Posterior vena cava (tissue), 2 donors: ENCODE data around the gene PRKCH. TPM values are rescaled to one million over a fixed set of nuclear protein-coding genes. Genes with fewer than 3 reads are reported as not detected.

Experiments
- DNase-seq: peaks from one replicate; pipeline ENCODE4 v3.0.0-alpha.2; 2020; ENCODE audit warnings: low spot score
- intact Hi-C, 2 donors: fragments of 100-400 bp; cut with DNase I; formaldehyde crosslinking; loops; one replicate each; pipeline versions ENCODE4 v1.14.1 to v1.14.2; 2022 to 2023
- total RNA-seq, 2 donors: library from RNA; stranded (reverse); fragmentation: NEBNext Ultra II Directional; extraction: Animal tissue kit (Norgen Biotek cat#: 25700); gene quantifications; one replicate each; pipeline ENCODE4 v1.2.1, GENCODE V29; 2021
- donor health status: DM: yes; HTN: yes; CAD: no.
- donor health status: DM: yes; HTN: yes; CAD: no.

PRKCH gene
- total RNA-seq, 2 donors from 2014 or later, result 37.3 to 37.5 TPM

GRCh38 chr14:61331992-61332657, 10.7 kb downstream of the PRKCH start:
- intact Hi-C loops, result no loop called here

DNA sequence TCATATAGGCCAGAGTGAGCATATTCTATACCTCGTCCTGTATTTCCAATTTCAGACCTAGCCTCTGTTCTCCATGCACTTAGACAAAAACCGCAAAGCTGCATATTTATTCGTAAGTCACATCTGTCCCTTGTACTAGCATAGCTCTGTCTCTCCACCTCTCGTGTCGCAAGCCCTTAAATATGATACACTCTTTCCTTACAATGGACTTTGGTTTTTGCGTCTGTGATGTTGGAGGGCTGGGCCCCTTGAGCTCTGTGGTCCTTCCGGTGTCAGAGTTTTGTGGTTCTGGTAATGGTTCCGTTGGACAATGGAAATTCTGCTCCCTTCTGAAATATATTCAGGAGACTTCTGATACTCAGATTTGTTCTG, 11.3 kb downstream of the PRKCH start:
- no peak for DNase-seq
- intact Hi-C loops, result no loop called here

More at GRCh38 chr14:61331992-61332657, 10.7 kb downstream of the PRKCH start:
- no peak for DNase-seq

DNA sequence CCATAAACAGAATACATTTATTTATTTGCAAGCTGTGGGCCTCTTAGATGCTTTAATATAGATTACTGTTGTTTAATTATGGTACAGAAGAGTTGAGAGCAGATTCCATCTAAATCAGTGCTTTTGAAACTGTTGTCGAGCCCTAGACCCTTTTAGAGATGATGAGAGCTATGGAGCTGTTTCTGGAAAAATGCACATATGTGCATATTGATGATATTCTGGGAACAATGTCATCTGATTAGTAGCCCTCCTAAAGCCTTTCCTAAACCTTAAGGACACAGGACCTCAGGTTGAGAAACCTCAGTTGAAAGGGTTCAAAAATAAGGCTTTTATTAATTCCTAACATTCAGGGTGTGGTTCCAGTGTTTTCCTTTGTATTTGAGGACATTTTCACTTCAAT, 11.7 kb downstream of the PRKCH start:
- intact Hi-C loops, result no loop called here
- DNase-seq, result no peak

DNA sequence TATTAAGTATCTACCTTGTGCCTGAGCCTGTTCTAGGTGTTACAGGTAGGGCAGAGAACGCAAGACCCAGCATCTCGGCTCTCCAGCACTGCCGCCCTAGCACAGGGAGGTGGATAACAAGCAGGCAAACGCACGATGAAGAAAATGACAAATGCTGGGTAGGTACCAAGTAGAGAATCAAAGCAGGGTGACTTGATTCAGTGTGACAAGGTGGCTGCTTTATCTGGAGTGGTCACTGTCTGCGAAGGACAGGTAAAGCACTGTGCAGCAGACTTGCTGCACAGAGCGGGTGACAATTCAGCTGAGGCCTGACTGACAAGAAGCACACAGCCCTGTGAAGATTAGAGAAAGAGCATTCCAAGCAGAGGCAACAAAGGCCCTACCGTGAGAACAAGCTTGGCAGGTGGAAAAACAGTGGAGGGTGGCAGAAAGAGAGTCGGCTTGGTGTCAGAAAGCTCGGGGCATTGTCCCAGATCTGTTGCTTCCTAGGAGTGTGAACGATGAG, 12.9 kb downstream of the PRKCH start:
- intact Hi-C loops, result no loop called here

DNA sequence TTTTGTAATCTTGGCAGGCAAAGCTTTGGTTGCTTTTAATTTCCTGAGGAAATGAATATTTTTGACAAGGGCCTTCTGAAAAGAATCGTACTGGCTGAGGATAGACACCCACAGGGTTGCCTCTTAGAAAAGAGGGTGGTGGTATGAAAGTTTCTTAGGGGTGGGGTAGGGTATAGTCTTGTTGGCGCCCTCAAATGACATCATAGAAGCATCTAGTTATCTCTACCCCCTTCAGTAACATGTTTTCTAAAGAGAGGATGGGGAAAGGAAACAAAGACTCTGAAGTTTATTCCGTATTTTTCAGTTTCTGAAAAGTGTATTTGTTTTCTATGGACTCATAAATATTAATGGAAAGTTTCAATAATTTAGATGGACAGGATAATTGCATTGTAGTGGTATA, 13.7 kb downstream of the PRKCH start:
- DNase-seq, result no peak
- intact Hi-C loops, result no loop called here

More for the DNA sequence above, 12.9 kb downstream of the PRKCH start:
- no peak for DNase-seq

GRCh38 chr14:61335671-61336275, 14.4 kb downstream of the PRKCH start:
- intact Hi-C loops, result no loop called here
- DNase-seq, result no peak

- intact Hi-C loops, result no loop called here
- DNase-seq, result no peak
These were observed 16.5 kb downstream of the PRKCH start for GRCh38 chr14:61337893-61338292.

DNA sequence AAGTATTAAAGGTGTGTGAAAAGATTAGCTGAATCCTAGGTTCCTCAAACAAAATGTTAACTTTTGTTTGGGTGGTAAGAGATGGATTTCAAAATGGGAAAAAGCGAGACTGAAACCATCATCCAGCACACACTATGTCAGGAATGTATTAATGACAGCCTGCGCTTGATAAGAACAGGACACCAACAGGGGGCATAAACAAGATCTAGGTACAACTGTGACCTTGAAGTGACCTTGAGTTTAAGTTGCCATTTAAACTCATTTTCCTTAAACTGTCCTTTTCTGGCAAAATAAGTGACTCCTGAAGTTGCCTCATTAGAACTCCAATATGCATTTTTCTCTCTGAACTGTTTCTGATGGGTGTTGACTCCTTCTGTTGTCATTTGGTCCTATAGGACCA, 17.1 kb downstream of the PRKCH start:
- intact Hi-C loops, result no loop called here
- no peak for DNase-seq

DNA sequence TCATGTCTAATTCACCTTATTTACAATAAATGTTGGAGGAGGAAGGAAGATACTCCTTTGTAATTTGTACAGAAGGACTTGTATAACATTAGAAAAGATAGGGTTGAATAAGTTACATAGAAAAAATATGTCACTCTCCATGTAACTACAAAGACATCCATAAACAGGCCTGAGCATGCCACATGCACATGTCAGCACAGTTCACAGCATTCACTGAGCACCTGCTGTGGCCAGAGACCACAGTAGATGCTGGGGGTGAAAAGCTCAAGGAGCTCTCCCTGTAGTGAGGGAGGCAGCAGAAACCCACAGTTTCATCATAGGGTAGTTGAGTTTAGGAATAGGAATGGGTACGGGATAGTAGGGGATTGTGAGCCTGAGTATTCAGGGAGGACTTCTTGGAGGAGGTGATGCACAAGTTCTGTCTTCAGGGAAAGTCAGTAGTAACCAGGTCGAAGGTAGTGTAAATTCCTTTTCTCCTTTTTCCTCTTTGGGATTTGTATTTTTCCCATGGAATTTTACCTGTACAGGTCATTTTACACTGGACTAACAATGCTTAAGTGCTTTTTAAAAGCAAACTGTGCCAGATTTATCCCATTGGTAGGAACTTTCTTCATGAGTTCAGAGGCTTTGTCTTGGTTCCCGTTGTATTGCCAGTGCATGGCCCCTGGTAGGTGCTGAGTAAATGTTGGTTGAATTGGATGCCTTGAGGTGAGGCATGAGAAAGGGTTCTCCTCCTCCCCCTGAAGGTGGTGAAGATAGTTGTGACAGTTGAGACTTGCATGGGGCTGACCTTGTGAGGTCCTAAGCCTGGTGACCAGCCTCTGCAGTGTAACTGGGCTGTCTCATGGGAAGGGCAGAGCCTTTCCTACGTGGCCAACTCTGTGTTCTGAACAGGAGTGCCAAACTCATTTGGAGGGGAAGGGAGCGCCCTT, 20.2 kb downstream of the PRKCH start:
- DNase-seq, result no peak
- intact Hi-C loops, result no loop called here

DNA sequence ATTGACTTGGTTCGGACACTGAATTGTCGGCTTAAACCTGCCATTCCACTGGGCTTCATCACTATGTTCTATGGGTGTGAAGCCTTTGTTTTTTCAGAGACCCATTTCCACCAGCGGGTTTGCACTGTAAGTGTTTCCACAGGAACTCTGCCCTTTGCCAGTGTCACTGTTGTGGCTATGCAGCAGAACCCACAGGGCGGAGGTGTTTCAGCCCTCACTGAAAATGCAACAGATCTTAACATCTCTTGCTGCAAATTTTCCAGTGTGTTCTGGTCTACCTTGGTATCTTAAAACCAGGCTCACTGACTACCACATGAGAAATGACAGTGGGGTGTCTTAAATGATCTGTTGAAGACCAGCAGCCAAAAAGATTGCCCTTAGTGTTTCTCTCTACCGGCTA, 21.1 kb downstream of the PRKCH start:
- DNase-seq, result no peak
- intact Hi-C loops, result no loop called here

DNA sequence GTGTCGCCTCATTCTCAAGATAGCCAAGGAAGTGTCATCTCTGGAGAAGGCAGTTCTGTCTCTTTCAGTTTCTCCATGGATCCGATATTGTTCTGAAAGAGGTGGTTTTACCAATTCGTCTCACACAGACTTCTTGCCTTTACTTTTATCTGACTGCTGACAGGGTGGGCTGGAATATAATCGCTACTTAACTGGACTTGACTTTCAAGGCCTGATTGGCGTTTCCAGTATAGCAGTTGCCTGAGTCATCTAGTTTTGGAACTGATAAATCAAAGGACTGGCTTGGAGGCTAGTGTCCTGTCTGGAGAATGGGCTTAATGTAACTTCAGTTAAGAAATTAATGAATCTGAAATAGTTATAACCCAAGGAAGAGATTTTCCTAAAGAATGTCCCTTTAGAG, 21.6 kb downstream of the PRKCH start:
- DNase-seq, result no peak
- intact Hi-C loops, result no loop called here

- DNase-seq, result no peak
- intact Hi-C loops, result no loop called here
These were observed 22.1 kb downstream of the PRKCH start for GRCh38 chr14:61343471-61343870.

GRCh38 chr14:61343991-61344405, 22.6 kb downstream of the PRKCH start:
- DNase-seq, result no peak
- intact Hi-C loops, result no loop called here

DNA sequence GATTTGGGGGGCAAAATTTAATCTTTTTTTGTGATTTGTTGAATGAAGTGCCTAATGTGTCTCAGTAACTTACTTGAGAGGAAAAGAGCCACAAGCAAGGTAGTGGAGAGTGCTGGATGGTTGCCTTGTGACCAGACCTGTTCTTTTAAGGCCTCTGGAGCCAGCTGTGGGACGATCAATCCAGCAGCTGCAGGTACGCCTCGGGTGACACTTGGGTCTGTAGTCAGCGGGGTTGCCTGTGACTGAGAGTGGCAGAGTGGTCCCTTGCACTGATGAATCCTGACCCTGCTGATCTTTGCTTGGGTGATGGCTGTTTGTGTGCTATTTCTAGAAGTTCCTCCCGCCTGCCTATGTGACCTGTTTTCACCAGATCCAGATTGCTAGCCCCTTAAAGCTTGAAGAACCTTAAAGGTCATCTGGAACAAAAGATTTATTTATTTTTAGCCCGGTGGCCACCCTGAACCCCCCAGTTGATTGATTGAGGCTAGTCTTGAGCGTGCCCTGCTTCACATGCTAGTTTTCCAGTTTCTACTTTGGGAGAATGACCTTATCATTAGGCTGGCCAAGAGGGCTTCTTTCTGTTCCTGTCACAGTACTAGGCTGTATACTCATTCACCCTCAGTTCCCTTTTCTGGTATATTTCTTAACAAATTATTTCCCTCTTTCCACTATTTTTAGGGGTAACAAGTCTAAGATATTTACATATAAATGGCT, 23.2 kb downstream of the PRKCH start:
- no peak for DNase-seq

DNA sequence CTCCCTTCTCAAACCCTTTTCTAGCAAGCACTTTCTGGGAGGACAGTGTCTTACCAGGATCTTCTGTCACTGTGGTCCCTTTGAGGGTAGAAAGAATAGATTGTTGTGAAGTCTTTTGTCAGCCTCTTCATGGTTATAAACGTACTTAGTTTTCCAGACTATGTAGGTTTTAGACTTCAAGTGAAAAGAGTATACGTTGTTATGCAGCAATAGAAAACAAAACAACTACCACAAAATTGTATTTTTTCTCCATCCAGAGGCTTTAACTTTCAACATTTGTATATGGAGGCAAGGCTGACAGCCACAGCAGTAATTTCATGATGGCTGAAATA, 23.7 kb downstream of the PRKCH start:
- no peak for DNase-seq
- intact Hi-C loops, result no loop called here

More for the DNA sequence above, 23.2 kb downstream of the PRKCH start:
- intact Hi-C loops, result no loop called here

DNA sequence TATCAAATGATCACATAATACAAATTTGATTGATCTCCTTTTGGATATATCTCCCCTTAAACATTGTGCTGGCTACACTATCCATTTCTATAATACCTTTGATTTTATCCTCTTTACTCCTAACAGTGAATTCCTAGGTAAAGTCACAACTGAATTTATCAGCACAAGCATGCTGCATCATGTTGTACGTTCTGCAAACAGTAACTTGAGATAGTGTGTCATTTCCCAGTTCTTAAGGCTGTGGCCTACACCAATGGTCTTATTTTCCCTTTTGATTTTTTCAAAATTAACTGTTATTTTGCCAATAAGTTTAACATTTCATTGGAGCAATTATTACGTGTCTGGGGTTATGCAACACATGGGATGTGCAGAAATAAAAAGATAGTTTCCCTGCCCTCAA, 24.8 kb downstream of the PRKCH start:
- intact Hi-C loops, result no loop called here
- DNase-seq, result no peak

- DNase-seq, result no peak
- intact Hi-C loops, result no loop called here
These were observed 25.4 kb downstream of the PRKCH start for GRCh38 chr14:61346793-61347192.

DNA sequence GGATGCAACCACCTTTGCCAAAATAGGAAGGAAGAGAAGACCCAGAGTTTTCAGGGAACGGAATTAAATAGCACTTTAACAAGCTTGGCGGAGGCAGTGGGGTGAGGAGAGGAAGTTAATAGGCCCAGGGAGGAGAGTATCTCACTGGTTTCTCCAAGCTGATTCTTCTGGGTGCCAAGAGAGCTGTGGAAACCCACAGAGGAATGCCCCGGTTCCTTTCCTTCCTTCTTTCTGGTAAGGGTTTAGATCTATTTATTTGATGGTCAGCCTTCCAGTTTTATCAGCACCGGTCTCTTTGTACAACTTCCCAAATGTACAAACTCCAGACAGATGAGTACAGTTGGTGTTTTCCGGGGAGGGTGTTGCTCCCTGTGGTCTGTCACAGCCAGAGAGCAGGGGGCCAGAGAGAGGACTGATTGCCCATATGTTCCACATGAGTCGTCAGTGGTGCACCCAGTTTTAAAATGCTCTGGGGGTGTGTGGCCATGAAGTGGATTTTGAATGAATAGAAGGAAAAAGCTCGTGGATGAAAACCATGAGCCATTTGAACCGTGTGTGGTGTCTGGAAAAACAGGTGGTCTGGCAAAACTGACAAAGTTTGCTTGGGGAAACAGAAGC, 26.6 kb downstream of the PRKCH start:
- intact Hi-C loops, result no loop called here
- no peak for DNase-seq
